ENCODE data around the gene TBC1D30. TPM values are rescaled to one million over a fixed set of nuclear protein-coding genes. Genes with fewer than 3 reads are reported as not detected.
"Not testable (repeated sequence)": the region's sequence is repeated elsewhere in the genome, so short reads cannot be mapped to it uniquely, and the experiment has no call there.

Gene TBC1D30
- total RNA-seq = 2.6 and 4.2 TPM in 2 replicates

- TF ChIP-seq CTCF (IDR thresholded peaks at IDR 0.05; ENCODE audit: insufficient read depth, low read length, severe bottlenecking) = no peak
- no peak for FAIRE-seq
- Histone ChIP-seq H3K4me3 (ENCODE audit: low read depth, low read length) (peak within 1 kb of the TSS; percentile 14), H3K36me3 (ENCODE audit: control insufficient read depth, insufficient read depth, low read length) (no peaks in the 10 kb centered on the region), H3K27me3 (ENCODE audit: control insufficient read depth, insufficient read depth, low read length) (peaks cover 19% of the 10 kb centered on the region)
- DNase-seq (ENCODE audit: low read depth) = no peak
Measured at GRCh38 chr12:64824500-64825142, at the start of gene TBC1D30. TSS of gene TBC1D30 (plus strand) at chr12:64824647. CDS start at chr12:64824880, 233 bp downstream.

GRCh38 chr12:64775147-64775736, 49.2 kb upstream of the TBC1D30 start:
- not testable (repeated sequence) for H3K36me3 ChIP-seq (ENCODE audit: control insufficient read depth, insufficient read depth, low read length); FAIRE-seq; H3K27me3 ChIP-seq (ENCODE audit: control insufficient read depth, insufficient read depth, low read length); H3K4me3 ChIP-seq (ENCODE audit: low read depth, low read length); DNase-seq (ENCODE audit: low read depth)

- TF ChIP-seq CTCF (IDR thresholded peaks at IDR 0.05; ENCODE audit: insufficient read depth, low read length, severe bottlenecking) = no peak
- Histone ChIP-seq H3K36me3 (ENCODE audit: control insufficient read depth, insufficient read depth, low read length) (no peaks in the 10 kb centered on the region), H3K4me3 (ENCODE audit: low read depth, low read length) (no peak overlapping the region), H3K27me3 (ENCODE audit: control insufficient read depth, insufficient read depth, low read length) (peaks cover 5% of the 10 kb centered on the region)
- DNase-seq (ENCODE audit: low read depth) (no peak), FAIRE-seq (no peak)
Measured at GRCh38 chr12:64779354-64779974, 45.0 kb upstream of the TBC1D30 start.

- H3K36me3 ChIP-seq (ENCODE audit: control insufficient read depth, insufficient read depth, low read length) = no peaks in the 10 kb centered on the region
- no peak for FAIRE-seq
- TF ChIP-seq CTCF (IDR thresholded peaks at IDR 0.05; ENCODE audit: insufficient read depth, low read length, severe bottlenecking) = no peak
- DNase-seq (ENCODE audit: low read depth) = no peak
- H3K4me3 ChIP-seq (ENCODE audit: low read depth, low read length) = peak overlapping the region; percentile 44
- peaks cover 5% of the 10 kb centered on the region for H3K27me3 ChIP-seq (ENCODE audit: control insufficient read depth, insufficient read depth, low read length)
Measured at GRCh38 chr12:64780132-64780530, 44.3 kb upstream of the TBC1D30 start.

- Histone ChIP-seq H3K4me3 (ENCODE audit: low read depth, low read length) (peak overlapping the region; percentile 44), H3K27me3 (ENCODE audit: control insufficient read depth, insufficient read depth, low read length) (peaks cover 5% of the 10 kb centered on the region), H3K36me3 (ENCODE audit: control insufficient read depth, insufficient read depth, low read length) (no peaks in the 10 kb centered on the region)
- no peak for DNase-seq (ENCODE audit: low read depth)
- TF ChIP-seq CTCF (IDR thresholded peaks at IDR 0.05; ENCODE audit: insufficient read depth, low read length, severe bottlenecking) = no peak
- FAIRE-seq = no peak
Measured at GRCh38 chr12:64780531-64781279, 43.7 kb upstream of the TBC1D30 start.

All from bronchial epithelial cell (primary cell).